ENCODE measurements around the gene NCOA1.
"Not testable (repeated sequence)": the region's sequence is repeated elsewhere in the genome, so short reads cannot be mapped to it uniquely, and the experiment has no call there.

NCOA1 gene

DNA sequence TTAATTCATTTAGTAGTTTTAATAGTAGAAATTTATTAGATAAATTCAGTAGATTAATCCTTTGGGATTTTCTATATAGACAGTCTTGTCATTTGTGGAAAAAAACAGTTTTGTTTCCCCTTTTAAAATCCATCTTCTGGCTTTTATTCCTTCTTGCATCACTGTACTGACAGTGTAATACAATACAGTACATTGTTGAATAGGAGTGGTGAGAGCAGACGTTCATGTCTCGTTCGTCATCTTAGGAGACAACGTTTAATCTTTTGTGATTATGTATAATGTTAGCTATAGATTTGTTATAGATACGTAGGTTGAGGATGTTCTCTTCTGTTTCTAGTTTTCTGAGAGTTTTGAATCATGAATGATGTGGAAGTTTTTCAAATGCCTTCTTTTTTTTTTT is 61.8 kb downstream of the NCOA1 start:
- H3K4me3 ChIP-seq (ENCODE audit: low read depth, low read length), result no peak overlapping the region
- no peak for TF ChIP-seq CTCF (IDR thresholded peaks at IDR 0.05; ENCODE audit: insufficient read depth, low read depth, low read length, missing control alignments)
- no peak for DNase-seq (ENCODE audit: low read depth)

DNA sequence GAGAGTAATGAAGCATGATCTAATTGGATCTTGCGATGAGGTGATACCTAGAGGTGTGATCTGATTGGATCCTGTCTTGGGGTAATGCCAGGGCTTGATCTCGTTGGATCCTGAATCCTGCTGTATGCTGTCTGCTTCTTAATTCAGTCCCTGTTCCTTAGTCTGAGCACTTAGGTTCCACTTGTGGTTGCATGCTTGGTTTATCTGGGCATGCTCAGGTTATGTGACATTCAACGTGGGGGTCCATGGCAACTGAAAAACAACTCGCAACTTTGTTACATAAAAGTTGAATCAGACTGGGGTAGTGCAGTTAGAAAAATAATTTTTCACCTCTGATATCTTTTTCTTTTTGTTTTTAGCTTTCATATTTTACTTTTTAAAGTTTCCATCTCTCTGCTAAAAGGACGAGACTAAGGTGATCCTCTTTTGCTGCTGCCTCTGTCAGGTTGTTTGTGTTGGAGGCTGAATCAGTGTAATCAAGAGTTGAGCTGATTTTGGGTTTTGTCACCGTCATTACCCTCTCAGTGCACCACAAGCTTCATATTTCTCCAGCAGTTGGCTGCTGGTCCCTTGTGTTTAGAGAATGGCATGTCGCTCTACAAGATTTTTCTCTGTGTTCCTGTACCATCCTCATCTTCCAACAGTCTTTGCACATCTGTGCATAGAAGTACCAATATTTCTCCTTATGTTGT is 67.9 kb downstream of the NCOA1 start:
- DNase-seq (ENCODE audit: low read depth), result no peak
- no peak overlapping the region for H3K4me3 ChIP-seq (ENCODE audit: low read depth, low read length)

GRCh38 chr2:24559473-24560113 is 68.5 kb downstream of the NCOA1 start:
- no peak overlapping the region for H3K4me3 ChIP-seq (ENCODE audit: low read depth, low read length)
- TF ChIP-seq CTCF (IDR thresholded peaks at IDR 0.05; ENCODE audit: insufficient read depth, low read depth, low read length, missing control alignments), result no peak
- DNase-seq (ENCODE audit: low read depth), result no peak

More for the DNA sequence above, 67.9 kb downstream of the NCOA1 start:
- no peak for TF ChIP-seq CTCF (IDR thresholded peaks at IDR 0.05; ENCODE audit: insufficient read depth, low read depth, low read length, missing control alignments)

DNA sequence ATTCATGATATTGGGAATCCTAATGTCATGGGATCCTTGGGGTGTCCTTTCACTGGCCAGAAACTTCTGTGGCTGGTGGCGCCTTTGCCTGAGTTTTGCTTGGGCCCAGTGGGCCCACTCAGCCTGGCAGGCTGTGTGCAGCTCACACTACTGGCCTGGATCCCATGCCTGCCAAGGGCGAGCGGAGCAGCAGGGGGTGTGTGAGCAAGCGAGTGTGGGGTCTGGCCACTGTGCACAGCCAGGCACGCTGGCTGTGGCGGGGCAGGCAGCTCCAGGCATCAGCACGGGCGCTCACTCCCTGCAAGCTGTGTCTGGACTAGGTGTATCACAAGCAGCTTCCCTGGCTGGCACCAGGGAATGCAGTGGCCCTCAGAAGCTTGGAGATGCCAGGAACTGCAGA is 74.5 kb downstream of the NCOA1 start:
- no peak for TF ChIP-seq CTCF (IDR thresholded peaks at IDR 0.05; ENCODE audit: insufficient read depth, low read depth, low read length, missing control alignments)
- no peak overlapping the region for H3K4me3 ChIP-seq (ENCODE audit: low read depth, low read length)
- no peak for DNase-seq (ENCODE audit: low read depth)

- no peak overlapping the region for H3K4me3 ChIP-seq (ENCODE audit: low read depth, low read length)
- DNase-seq (ENCODE audit: low read depth), result no peak
- TF ChIP-seq CTCF (IDR thresholded peaks at IDR 0.05; ENCODE audit: insufficient read depth, low read depth, low read length, missing control alignments), result no peak
Measured at GRCh38 chr2:24566209-24566608, 75.2 kb downstream of the NCOA1 start.

DNA sequence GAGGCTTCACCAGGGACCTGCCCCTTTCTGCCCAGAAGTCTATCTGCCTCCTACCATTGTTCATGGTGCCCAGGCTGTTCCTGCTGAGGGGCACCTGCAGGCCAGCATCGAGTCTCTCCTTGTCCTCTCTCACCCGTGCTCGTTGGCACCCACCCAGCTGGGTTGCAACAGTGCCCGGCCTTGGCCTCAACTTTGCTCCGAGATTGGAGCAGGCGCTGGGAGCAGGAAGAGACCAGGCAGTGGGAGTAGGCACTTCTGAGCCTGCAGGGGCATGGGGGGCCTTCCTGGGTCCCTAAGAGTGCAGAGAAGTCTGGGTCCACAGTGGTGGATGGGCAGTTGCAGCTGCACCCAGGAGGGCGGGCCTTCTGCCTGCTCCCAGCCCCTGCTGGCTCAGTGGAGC is 75.6 kb downstream of the NCOA1 start:
- no peak overlapping the region for H3K4me3 ChIP-seq (ENCODE audit: low read depth, low read length)
- no peak for DNase-seq (ENCODE audit: low read depth)
- no peak for TF ChIP-seq CTCF (IDR thresholded peaks at IDR 0.05; ENCODE audit: insufficient read depth, low read depth, low read length, missing control alignments)

- TF ChIP-seq CTCF (IDR thresholded peaks at IDR 0.05; ENCODE audit: insufficient read depth, low read depth, low read length, missing control alignments), result no peak
- no peak overlapping the region for H3K4me3 ChIP-seq (ENCODE audit: low read depth, low read length)
- DNase-seq (ENCODE audit: low read depth), result no peak
Measured at GRCh38 chr2:24568551-24568950, 77.5 kb downstream of the NCOA1 start.

DNA sequence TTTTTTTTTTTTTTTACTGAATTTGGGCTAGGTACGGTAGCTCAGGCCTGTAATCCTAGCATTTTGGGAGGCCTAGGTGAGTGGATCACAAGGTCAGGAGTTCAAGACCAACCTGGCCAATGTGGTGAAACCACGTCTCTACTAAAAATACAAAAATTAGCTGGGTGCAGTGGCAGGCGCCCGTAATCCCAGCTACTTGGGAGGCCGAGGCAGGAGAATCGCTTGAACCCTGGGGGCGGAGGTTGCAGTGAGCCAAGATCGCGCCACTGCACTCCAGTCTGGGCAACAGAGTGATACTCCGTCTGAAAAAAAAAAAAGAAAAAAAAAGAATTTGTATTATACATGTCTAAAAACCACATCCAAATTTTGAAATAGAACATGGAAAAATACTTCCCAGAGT is 78.5 kb downstream of the NCOA1 start:
- H3K4me3 ChIP-seq (ENCODE audit: low read depth, low read length); DNase-seq (ENCODE audit: low read depth): not testable (repeated sequence)

Measured in GM12865 (cell line).